GM10266 (cell line): Measurements from ENCODE around the gene ULK1.
"Not testable (repeated sequence)": the region's sequence is repeated elsewhere in the genome, so short reads cannot be mapped to it uniquely, and the experiment has no call there.

Experiments
- DNase-seq: peaks from one replicate; pipeline ENCODE4 v3.0.0; 2012; ENCODE audit errors: extremely low spot score
- TF ChIP-seq, protein P1 (sequence below): IDR thresholded peaks from 2 replicates; pipeline ENCODE4 v1.5.1; 2012; ENCODE audit warnings: mild to moderate bottlenecking, low read depth; ENCODE audit not compliant: control insufficient read depth, insufficient read depth; ENCODE audit errors: missing control alignments

Gene ULK1

DNA sequence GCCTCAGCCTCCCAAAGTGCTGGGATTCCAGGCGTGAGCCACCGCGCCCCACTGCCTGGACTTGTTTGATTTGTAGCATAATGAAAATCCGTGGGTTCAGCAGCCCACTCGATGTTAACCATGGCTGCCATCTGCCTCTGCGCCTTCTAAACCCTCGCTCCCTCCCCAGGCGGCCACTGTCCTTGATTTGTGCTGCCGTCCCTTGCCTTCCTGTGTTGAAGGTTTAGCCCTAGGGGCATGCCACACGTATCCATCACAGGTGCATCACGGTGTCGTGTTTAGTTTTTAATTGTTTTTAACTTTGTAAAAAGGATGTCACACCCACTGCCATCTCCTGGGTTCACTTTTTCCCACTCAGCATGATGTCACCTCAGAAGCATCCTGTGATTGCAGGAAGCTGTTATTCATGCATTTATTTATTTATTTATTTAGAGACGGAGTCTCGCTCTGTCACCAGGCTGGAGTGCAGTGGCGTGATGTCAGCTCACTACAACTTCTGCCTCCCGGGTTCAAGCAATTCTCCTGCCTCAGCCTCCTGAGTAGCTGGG, 24.5 kb upstream of the ULK1 start:
- TF ChIP-seq, protein P1, sequence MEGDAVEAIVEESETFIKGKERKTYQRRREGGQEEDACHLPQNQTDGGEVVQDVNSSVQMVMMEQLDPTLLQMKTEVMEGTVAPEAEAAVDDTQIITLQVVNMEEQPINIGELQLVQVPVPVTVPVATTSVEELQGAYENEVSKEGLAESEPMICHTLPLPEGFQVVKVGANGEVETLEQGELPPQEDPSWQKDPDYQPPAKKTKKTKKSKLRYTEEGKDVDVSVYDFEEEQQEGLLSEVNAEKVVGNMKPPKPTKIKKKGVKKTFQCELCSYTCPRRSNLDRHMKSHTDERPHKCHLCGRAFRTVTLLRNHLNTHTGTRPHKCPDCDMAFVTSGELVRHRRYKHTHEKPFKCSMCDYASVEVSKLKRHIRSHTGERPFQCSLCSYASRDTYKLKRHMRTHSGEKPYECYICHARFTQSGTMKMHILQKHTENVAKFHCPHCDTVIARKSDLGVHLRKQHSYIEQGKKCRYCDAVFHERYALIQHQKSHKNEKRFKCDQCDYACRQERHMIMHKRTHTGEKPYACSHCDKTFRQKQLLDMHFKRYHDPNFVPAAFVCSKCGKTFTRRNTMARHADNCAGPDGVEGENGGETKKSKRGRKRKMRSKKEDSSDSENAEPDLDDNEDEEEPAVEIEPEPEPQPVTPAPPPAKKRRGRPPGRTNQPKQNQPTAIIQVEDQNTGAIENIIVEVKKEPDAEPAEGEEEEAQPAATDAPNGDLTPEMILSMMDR = no peak
- DNase-seq = no peak

DNA sequence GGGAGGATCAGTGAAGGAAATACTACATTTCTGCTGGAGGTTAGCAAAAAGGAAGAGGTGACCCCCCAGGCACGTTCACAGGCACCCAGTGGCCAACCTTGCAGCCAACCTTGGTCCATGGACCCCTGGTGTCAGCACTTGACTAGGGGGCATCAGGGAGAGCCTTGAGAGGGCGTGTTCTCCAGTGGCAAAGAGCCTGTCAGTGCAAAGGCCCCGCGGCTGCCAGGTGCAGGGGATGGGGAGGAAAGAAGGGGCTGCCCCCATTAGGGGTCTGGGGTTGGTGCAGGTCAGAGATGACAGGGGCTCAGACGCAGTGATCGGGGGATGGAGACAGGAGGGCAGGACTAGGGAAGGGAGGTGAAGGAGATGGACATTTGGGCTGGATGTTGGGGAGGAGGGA, 22.7 kb upstream of the ULK1 start:
- TF ChIP-seq, protein P1 = no peak
- no peak for DNase-seq

DNA sequence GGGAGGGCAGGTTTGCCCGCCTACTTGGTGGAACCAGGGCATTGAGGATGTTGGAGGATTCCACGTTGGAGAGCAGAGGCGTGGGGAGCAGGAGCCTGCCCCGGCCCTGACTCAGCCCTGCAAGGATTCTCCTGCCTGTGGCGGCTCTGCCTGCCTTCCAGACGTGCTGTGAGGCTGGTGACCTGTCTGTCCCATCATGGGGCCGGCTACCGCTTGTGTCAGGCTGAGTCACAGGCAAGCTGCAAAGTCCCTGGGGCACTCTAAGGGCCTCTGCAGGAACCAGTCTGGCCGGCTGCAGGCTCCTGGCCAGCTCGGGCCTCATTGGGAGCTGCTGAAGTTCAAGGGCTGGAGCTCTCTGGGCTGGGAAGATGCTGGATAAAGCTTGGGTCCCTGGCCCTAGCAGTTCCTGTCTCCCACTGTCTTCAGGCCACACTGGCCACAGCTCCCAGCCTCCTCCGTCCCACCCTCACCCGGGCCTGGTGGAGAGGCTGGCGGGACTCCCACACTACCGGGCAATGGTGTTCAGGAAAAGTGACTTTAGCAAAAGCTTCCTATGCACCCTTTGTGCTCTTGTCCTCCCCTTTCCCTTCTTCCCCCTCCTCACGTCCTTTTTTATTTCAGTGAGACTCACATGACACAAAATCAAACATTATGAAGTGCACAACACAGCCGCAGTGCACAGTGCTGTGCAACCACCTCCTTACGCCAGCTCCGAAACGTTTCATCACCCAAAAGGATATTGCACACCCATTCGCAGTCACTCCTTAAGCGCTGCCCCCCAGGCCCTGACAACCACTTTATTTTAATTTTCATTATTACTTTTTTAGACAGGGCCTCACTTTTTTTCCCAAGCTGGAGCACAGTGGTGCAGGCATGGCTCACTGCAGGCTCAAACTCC, 22.0 kb upstream of the ULK1 start:
- TF ChIP-seq, protein P1 = no peak
- DNase-seq = no peak

DNA sequence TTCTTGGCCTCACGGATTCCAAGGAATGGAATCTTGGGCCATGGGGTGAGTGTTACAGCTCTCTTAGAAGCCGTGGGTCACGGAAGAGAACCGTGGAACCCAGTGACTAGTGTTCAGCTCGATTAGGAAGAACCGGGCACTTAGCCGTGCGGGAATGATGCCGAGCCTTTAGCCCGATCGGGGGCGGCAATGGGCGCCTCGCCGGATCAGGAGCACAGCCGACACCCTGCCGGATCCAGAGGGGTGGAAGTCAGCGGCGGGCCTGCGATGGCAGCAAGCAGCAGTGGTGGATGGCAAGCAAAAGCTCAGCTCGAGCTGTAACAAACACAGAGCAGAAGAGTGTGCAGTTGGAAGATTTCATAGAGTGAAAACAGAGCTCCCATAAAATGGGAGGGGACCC, 21.1 kb upstream of the ULK1 start:
- TF ChIP-seq, protein P1 = no peak
- DNase-seq = no peak

DNA sequence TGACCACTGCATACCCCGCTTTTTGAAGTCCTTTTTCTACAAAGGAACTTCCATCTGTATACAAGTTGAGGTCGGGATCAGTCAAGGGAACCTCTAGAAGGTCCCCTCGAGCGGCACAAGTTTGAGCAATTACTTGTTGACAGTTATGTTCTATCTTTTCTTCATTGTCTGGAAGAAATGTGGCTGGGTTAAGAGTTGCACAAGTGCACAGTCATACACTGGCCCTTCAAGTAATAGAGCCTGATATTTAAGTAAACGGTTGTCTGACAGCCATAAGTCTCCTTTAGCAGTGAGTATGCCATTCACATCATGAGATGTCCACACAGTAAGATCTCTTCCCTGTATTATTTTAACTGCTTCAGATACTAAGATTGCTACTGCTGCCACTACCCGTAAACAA, 19.4 kb upstream of the ULK1 start:
- DNase-seq = not testable (repeated sequence)

DNA sequence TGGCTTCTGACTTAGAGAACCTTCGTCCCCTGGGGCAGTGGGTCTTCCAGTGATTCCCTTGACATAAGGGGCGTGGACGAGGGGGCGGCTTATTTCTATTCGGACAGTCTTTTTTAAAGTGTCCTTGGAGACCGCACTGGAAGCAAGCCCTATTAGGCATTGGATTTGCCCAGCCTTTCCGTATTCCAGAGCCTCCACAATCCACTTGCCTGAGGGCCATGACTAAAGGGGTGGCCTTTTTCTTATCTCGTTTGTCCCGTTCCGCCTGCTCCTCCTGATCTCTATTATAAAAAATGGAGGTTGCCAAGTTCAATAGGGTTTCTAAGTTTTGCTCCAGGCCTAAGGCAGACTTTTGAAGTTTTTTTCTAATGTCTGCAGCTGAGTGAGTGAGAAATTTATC, 17.2 kb upstream of the ULK1 start:
- DNase-seq = not testable (repeated sequence)

DNA sequence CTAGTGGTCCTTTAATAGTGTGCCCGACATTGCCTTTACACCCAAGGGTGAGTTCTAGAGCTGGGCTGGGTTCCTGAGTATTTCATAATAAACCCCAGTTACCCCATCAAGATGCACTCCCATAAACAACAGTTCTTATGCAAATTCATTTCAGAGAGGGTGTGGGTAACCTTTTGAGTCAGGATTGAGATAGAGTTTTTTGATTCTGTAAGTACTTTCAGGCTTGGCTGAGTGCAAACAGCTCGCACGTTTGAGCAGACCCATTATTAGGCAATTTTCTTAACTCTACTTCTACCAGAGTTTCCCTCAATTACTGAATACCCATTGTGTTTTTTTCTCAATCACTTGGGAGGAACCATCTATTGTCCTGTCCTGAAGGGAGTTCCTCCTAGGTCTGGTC, 16.0 kb upstream of the ULK1 start:
- DNase-seq = not testable (repeated sequence)

DNA sequence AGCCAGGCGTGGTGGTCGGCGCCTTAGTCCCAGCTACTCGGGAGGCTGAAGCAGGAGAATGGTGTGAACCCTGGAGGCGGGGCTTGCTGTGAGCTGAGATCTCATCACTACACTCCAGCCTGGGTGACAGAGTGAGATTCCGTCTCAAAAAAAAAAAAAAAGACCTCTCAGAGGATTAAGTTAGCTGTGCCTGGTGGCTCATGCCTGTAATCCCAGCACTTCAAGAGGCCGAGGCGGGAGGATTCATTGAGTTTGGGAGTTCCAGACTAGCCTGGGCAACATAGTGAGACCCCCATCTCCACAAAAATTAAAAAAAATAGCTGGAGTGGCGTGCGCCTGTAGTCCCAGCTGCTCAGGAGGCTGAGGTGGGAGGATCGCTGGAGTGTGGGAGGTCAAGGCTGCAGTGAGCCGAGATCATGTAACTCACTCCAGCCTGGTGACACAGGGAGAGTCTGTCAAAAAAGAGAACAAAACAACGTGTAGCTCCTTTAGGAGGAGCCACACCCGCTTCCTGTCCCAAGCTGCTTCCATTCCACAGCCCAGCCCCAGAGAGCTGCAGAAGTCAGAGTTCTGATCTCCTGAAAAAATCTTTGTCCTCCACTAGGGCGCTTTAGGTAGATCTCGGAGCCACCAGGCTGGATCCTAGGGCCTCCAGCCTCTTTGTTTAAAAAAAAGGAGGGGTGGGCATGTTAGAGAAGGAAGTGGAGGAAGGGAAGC, 11.5 kb upstream of the ULK1 start:
- TF ChIP-seq, protein P1 = no peak
- DNase-seq = no peak

DNA sequence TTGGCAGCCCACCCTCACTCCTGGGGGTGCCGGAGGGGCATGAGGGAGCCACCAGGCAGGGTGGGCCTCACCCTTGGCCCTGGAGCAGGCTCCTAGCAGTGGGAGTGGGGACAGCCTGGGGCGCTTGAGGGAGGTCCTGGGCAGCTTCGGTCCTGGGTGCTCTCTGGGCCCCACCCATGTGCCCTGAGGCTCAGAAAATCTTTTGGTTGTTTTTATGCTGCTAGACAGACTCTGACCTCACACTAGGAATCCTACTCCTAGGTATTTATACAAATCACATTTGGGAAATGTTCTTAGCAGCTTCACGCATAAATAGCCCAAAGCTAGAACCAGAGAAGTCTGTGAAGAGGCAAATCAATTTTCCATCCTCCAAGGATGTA, 10.9 kb upstream of the ULK1 start:
- TF ChIP-seq, protein P1 = no peak
- DNase-seq = no peak

DNA sequence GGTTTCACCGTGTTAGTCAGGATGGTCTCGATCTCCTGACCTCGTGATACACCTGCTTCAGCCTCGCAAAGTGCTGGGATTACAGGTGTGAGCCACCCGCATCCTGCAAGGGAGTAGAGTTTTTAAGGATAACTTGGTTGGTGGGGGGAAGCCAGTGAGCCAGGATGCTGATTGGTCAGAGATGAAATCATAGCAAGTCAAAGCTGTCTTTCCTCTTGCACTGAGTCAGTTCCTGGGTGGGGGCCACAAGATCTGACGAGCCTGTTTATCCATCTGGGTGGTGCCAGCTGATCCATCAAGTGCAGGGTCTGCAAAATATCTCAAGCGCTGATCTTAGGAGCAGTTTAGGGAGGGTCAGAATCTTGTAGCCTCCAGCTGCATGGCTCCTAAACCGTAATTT, 9.3 kb upstream of the ULK1 start:
- not testable (repeated sequence) for DNase-seq
